Measurements from ENCODE around the gene ANKRD13B. TPM values are rescaled to one million over a fixed set of nuclear protein-coding genes. Genes with fewer than 3 reads are reported as not detected.

Gene ANKRD13B
- total and polyA plus RNA-seq, 2 of the 13 experiments (the other 11 are each of a cell fraction or from before 2014, with no cell fraction given): 1.7 to 1.8 TPM

DNA sequence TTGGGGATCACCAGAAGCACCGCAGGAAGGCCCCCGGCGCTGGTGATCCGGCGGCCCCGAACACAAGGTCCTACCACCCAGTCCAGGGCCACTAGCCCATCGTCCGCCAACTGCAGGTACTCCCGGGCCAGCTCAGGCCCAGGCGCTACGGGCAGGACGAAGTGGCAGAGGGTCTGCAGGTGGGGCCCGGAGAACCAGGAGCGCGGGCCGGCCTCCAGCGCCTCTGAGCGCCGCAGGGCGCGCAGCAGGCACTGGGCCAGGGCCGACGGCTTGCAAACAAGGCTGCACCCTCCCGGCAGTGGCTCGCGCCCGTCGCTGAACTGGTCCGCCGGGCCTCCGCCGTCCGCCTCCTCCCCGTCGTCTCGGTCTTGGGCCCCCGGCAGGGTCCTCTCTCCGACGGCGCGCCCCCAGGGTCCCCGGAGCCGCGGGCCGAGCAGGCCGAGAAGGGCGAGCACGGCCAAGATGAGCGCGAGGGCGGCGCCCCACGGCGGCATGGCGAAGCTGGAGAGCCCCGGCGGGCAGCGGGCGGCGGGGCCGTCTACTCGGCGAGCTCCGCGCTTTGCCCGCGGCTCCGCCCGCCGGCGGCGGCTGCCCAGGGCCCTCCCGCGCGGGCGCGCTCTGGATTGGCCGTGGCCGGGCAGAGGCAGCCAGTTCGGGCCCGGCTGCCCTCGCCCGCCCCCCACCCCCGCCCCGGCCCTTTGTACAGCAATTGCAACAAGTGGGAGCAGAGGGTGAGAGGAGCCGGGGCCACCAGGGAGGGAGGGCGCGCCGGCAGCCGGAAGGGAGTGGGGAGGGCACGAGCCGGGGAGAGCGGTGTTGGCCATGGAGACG, 26.2 kb upstream of the ANKRD13B start, which contains the start of gene ABHD15 (continued):
- TF ChIP-seq, protein P1, sequence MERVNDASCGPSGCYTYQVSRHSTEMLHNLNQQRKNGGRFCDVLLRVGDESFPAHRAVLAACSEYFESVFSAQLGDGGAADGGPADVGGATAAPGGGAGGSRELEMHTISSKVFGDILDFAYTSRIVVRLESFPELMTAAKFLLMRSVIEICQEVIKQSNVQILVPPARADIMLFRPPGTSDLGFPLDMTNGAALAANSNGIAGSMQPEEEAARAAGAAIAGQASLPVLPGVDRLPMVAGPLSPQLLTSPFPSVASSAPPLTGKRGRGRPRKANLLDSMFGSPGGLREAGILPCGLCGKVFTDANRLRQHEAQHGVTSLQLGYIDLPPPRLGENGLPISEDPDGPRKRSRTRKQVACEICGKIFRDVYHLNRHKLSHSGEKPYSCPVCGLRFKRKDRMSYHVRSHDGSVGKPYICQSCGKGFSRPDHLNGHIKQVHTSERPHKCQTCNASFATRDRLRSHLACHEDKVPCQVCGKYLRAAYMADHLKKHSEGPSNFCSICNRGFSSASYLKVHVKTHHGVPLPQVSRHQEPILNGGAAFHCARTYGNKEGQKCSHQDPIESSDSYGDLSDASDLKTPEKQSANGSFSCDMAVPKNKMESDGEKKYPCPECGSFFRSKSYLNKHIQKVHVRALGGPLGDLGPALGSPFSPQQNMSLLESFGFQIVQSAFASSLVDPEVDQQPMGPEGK (CRISPR knock-in tag; IDR thresholded peaks at IDR 0.05): peak; percentile 64
- no peak for TF ChIP-seq SATB2 (CRISPR knock-in tag; IDR thresholded peaks at IDR 0.05)
- TF ChIP-seq TAF1 (CRISPR knock-in tag; IDR thresholded peaks at IDR 0.05): peak; percentile 6; the same call in 1 of the 2 replicates
- no peak for TF ChIP-seq PHB2 (IDR thresholded peaks at IDR 0.05; ENCODE audit: partially characterized antibody)
- TF ChIP-seq HNF1A (IDR thresholded peaks at IDR 0.05; ENCODE audit: low read depth): no peak
- TF ChIP-seq HNF1A (CRISPR knock-in tag; IDR thresholded peaks at IDR 0.05; ENCODE audit: borderline replicate concordance): peak; percentile 23; the same call in 1 of the 2 replicates
- TF ChIP-seq CSRNP2 (CRISPR knock-in tag; conservative IDR thresholded peaks at IDR 0.05; ENCODE audit: low read depth): no peak
- TF ChIP-seq AKAP8 (CRISPR knock-in tag; IDR thresholded peaks at IDR 0.05): no peak
- TF ChIP-seq HNRNPL (IDR thresholded peaks at IDR 0.05; ENCODE audit: low read depth, low read length): no peak
- no peak for TF ChIP-seq ARHGAP35 (CRISPR knock-in tag; IDR thresholded peaks at IDR 0.05; ENCODE audit: borderline replicate concordance)
- TF ChIP-seq KDM1A (CRISPR knock-in tag; IDR thresholded peaks at IDR 0.05): no peak
- TF ChIP-seq, protein P2, sequence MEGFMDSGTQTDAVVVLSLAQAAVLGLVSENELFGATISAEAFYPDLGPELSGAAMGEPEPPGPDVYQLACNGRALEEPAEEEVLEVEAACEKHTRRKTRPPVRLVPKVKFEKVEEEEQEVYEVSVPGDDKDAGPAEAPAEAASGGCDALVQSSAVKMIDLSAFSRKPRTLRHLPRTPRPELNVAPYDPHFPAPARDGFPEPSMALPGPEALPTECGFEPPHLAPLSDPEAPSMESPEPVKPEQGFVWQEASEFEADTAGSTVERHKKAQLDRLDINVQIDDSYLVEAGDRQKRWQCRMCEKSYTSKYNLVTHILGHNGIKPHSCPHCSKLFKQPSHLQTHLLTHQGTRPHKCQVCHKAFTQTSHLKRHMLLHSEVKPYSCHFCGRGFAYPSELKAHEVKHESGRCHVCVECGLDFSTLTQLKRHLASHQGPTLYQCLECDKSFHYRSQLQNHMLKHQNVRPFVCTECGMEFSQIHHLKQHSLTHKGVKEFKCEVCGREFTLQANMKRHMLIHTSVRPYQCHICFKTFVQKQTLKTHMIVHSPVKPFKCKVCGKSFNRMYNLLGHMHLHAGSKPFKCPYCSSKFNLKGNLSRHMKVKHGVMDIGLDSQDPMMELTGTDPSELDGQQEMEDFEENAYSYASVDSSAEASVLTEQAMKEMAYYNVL (CRISPR knock-in tag; IDR thresholded peaks at IDR 0.05; ENCODE audit: borderline replicate concordance): no peak
- TF ChIP-seq, protein P3, sequence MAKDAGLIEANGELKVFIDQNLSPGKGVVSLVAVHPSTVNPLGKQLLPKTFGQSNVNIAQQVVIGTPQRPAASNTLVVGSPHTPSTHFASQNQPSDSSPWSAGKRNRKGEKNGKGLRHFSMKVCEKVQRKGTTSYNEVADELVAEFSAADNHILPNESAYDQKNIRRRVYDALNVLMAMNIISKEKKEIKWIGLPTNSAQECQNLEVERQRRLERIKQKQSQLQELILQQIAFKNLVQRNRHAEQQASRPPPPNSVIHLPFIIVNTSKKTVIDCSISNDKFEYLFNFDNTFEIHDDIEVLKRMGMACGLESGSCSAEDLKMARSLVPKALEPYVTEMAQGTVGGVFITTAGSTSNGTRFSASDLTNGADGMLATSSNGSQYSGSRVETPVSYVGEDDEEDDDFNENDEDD (CRISPR knock-in tag; IDR thresholded peaks at IDR 0.05; ENCODE audit: borderline replicate concordance): no peak
- TF ChIP-seq ZNF678 (CRISPR knock-in tag; IDR thresholded peaks at IDR 0.05): peak; percentile 78; the same call in 1 of the 2 replicates
- no peak for TF ChIP-seq ZNF7 (CRISPR knock-in tag; IDR thresholded peaks at IDR 0.05)
- TF ChIP-seq MXD1 (CRISPR knock-in tag; IDR thresholded peaks at IDR 0.05): 0 out of 2 replicates have a peak, but pooled peaks have one; percentile 35

Data from HepG2 (cell line).